Osteocyte (in vitro differentiated cells): Measurements from ENCODE around the gene HOTAIR. TPM values are rescaled to one million over a fixed set of nuclear protein-coding genes. Genes with fewer than 3 reads are reported as not detected.

Source experiments
- DNase-seq: peaks from one replicate; pipeline ENCODE4 v3.0.0; 2021; ENCODE audit warnings: mixed read lengths; ENCODE audit not compliant: unreplicated experiment; ENCODE audit errors: extremely low spot score
- H3K27ac Mint-ChIP-seq: one replicate; pipeline ENCODE4 v1.8.0; 2021; ENCODE audit warnings: mild to moderate bottlenecking, mixed read lengths; ENCODE audit not compliant: unreplicated experiment
- H3K27me3 Mint-ChIP-seq: one replicate; pipeline ENCODE4 v1.8.0; 2021; ENCODE audit warnings: mixed read lengths; ENCODE audit not compliant: unreplicated experiment
- H3K36me3 Mint-ChIP-seq: one replicate; pipeline ENCODE4 v1.8.0; 2021; ENCODE audit warnings: mixed read lengths; ENCODE audit not compliant: unreplicated experiment
- H3K4me1 Mint-ChIP-seq: one replicate; pipeline ENCODE4 v1.8.0; 2021; ENCODE audit warnings: mixed read lengths; ENCODE audit not compliant: unreplicated experiment
- H3K4me3 Mint-ChIP-seq: one replicate; pipeline ENCODE4 v1.8.0; 2021; ENCODE audit warnings: mild to moderate bottlenecking, moderate library complexity, mixed read lengths; ENCODE audit not compliant: unreplicated experiment
- H3K9me3 Mint-ChIP-seq: one replicate; pipeline ENCODE4 v1.8.0; 2021; ENCODE audit warnings: mixed read lengths; ENCODE audit not compliant: unreplicated experiment
- total RNA-seq: library from RNA; stranded (reverse); gene quantifications from 2 replicates; pipeline ENCODE4 v1.2.1, GENCODE V29; 2021
- TF ChIP-seq, protein P1 (sequence below): fragments of 200-600 bp; sonication (generic); IDR thresholded peaks from 2 replicates; pipeline ENCODE4 v1.5.0; 2021; ENCODE audit warnings: antibody characterized with exemption, mild to moderate bottlenecking, moderate library complexity

Gene HOTAIR
- total RNA-seq, 1 donor from 2014 or later, result not detected

DNA sequence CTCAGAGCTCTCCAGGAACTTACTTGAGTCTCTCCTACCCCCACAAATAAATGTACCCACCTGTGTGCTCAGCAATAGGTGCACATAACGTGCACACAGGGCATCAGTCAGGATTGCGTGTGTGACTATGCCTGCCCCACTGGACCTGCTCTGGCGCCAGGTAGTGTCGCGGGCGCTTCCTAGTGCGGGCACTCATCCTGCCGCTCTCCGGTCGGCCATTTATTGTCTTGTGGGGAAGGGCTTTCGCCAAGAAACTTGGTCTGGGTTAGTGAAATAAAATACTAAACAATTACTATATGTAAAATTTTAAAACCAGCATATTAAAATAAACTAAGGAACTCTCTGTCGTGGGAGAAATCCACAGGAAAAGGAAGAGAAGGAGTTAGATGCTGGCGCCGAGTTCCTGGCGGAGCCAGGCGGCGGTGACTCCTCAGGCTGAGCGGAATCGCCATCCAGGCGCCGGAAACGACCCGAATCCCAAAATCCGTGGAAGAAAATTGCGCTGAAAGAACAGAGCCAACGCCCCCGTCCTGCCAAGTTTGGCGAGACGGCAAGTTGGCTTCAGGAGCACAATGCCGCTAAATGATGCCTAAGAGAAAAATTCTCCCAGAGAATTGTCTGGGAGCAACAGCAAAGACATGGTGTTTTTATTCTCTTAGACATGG lies 44.0 kb downstream of the HOTAIR start:
- Mint-ChIP-seq H3K27me3 (peaks cover 95% of the 10 kb centered on the region), H3K27ac (no peak overlapping the region)
- TF ChIP-seq, protein P1, sequence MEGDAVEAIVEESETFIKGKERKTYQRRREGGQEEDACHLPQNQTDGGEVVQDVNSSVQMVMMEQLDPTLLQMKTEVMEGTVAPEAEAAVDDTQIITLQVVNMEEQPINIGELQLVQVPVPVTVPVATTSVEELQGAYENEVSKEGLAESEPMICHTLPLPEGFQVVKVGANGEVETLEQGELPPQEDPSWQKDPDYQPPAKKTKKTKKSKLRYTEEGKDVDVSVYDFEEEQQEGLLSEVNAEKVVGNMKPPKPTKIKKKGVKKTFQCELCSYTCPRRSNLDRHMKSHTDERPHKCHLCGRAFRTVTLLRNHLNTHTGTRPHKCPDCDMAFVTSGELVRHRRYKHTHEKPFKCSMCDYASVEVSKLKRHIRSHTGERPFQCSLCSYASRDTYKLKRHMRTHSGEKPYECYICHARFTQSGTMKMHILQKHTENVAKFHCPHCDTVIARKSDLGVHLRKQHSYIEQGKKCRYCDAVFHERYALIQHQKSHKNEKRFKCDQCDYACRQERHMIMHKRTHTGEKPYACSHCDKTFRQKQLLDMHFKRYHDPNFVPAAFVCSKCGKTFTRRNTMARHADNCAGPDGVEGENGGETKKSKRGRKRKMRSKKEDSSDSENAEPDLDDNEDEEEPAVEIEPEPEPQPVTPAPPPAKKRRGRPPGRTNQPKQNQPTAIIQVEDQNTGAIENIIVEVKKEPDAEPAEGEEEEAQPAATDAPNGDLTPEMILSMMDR, result no peak

GRCh38 chr12:53929527-53929926 lies 45.2 kb downstream of the HOTAIR start:
- Mint-ChIP-seq H3K27me3 (peaks cover 94% of the 10 kb centered on the region), H3K4me3 (no peak overlapping the region), H3K4me1 (no peaks in the 10 kb centered on the region), H3K27ac (no peak overlapping the region), H3K36me3 (no peaks in the 10 kb centered on the region), H3K9me3 (no peaks in the 10 kb centered on the region)
- DNase-seq, result peak; percentile 36
- TF ChIP-seq, protein P1, result no peak

More for the DNA sequence above, 44.0 kb downstream of the HOTAIR start:
- DNase-seq, result peak; percentile 73
- Mint-ChIP-seq H3K4me1 (peaks cover 4% of the 10 kb centered on the region), H3K9me3 (no peaks in the 10 kb centered on the region), H3K36me3 (no peaks in the 10 kb centered on the region), H3K4me3 (no peak overlapping the region)

GRCh38 chr12:53928054-53928835 lies 46.5 kb downstream of the HOTAIR start:
- Mint-ChIP-seq H3K36me3 (no peaks in the 10 kb centered on the region), H3K4me3 (no peak overlapping the region), H3K9me3 (no peaks in the 10 kb centered on the region), H3K27me3 (peaks cover 94% of the 10 kb centered on the region), H3K27ac (no peak overlapping the region), H3K4me1 (no peaks in the 10 kb centered on the region)
- peak; percentile 79 for DNase-seq
- TF ChIP-seq, protein P1, result no peak

- H3K4me3 Mint-ChIP-seq, result no peak overlapping the region
- H3K27me3 Mint-ChIP-seq, result peaks cover 94% of the 10 kb centered on the region
- no peak overlapping the region for H3K27ac Mint-ChIP-seq
- TF ChIP-seq, protein P1, result no peak
- no peaks in the 10 kb centered on the region for H3K36me3 Mint-ChIP-seq
- no peaks in the 10 kb centered on the region for H3K4me1 Mint-ChIP-seq
- DNase-seq, result peak; percentile 63
- H3K9me3 Mint-ChIP-seq, result no peaks in the 10 kb centered on the region
Observed at GRCh38 chr12:53927220-53928029, 47.3 kb downstream of the HOTAIR start.
